Activated CD4-positive, alpha-beta memory T cell treated with anti-CD3 and anti-CD28 coated beads, Interleukin-2, amount 10 ng/mL, durations not matched to agents 7 days and 5 days (primary cell): Measurements from ENCODE around the gene SMR3A. TPM values are rescaled to one million over a fixed set of nuclear protein-coding genes. Genes with fewer than 3 reads are reported as not detected.

Source experiments
- CTCF ChIA-PET: fragments of 350-600 bp; sonication (Branson Sonifier 250); formaldehyde crosslinking; loops from one replicate; lab custom pipeline; 2021; ENCODE audit warnings: antibody characterized with exemption, inconsistent platforms; lab: Charles Lee
- POLR2A ChIA-PET: fragments of 350-600 bp; sonication (Branson Sonifier 250); formaldehyde crosslinking; loops from one replicate; lab custom pipeline; 2021; ENCODE audit warnings: antibody characterized with exemption; lab: Charles Lee
- DNase-seq: peaks from one replicate; pipeline ENCODE4 v3.0.0-alpha.2; 2020
- H3K27ac Mint-ChIP-seq: one replicate; pipeline ENCODE4 v1.8.0; 2021; ENCODE audit warnings: mild to moderate bottlenecking, mixed read lengths
- H3K27me3 Mint-ChIP-seq: one replicate; pipeline ENCODE4 v1.8.0; 2021; ENCODE audit warnings: mixed read lengths
- H3K36me3 Mint-ChIP-seq: one replicate; pipeline ENCODE4 v1.8.0; 2021; ENCODE audit warnings: low read depth, mixed read lengths
- H3K4me1 Mint-ChIP-seq: one replicate; pipeline ENCODE4 v1.8.0; 2021; ENCODE audit warnings: mixed read lengths
- H3K4me3 Mint-ChIP-seq: one replicate; pipeline ENCODE4 v1.8.0; 2021; ENCODE audit warnings: mild to moderate bottlenecking, mixed read lengths
- H3K9me3 Mint-ChIP-seq: one replicate; pipeline ENCODE4 v1.8.0; 2021; ENCODE audit warnings: mixed read lengths
- total RNA-seq, 2 experiments: library from RNA; stranded (reverse); gene quantifications; one replicate each; pipeline ENCODE4 v1.2.3, GENCODE V29; 2021

Gene SMR3A
- total RNA-seq, 2 experiments from 2014 or later, result not detected

- Mint-ChIP-seq H3K27me3 (no peaks in the 10 kb centered on the region), H3K4me1 (no peaks in the 10 kb centered on the region), H3K9me3 (no peaks in the 10 kb centered on the region), H3K27ac (no peak overlapping the region), H3K36me3 (no peaks in the 10 kb centered on the region), H3K4me3 (no peak overlapping the region)
- POLR2A ChIA-PET, result no interaction called here
- CTCF ChIA-PET, result no interaction called here
- DNase-seq, result no peak
These were observed 20.0 kb downstream of the SMR3A start for GRCh38 chr4:70380578-70380977.

DNA sequence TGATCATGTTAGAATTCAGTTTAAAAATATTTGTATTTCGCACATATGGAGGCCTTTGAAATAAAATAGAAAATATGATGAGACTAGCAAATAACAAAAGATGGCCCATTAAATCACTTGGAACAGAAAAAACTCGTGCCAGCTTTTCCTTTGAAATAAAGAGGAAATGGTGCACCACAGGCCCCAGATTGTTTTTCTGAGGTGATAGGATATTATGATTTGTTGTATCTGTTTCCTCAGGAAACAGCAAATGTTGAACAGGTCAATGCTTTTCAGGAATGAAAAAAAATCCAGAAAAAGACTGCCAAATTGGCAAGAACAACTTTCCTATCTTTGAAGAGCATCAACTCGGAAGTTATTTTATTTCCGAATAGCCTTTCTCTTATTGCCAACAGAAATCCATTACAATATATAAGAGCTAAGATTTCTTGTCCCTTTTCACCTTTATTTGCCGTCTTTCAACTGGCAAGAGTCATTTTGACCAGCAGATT lies 22.2 kb downstream of the SMR3A start, which contains the start of gene SMR3B:
Gene SMR3B, plus strand, starts transcription at position 441 of the 491 bp plus-strand sequence. CDS start 1,380 bp downstream, outside the sequence.
- Mint-ChIP-seq H3K36me3 (no peaks in the 10 kb centered on the region), H3K27ac (no peak within 1 kb of the TSS), H3K4me3 (no peak within 1 kb of the TSS), H3K4me1 (no peaks in the 10 kb centered on the region), H3K9me3 (no peaks in the 10 kb centered on the region), H3K27me3 (no peaks in the 10 kb centered on the region)
- POLR2A ChIA-PET, result no interaction called here
- no peak for DNase-seq
- CTCF ChIA-PET, result no interaction called here

DNA sequence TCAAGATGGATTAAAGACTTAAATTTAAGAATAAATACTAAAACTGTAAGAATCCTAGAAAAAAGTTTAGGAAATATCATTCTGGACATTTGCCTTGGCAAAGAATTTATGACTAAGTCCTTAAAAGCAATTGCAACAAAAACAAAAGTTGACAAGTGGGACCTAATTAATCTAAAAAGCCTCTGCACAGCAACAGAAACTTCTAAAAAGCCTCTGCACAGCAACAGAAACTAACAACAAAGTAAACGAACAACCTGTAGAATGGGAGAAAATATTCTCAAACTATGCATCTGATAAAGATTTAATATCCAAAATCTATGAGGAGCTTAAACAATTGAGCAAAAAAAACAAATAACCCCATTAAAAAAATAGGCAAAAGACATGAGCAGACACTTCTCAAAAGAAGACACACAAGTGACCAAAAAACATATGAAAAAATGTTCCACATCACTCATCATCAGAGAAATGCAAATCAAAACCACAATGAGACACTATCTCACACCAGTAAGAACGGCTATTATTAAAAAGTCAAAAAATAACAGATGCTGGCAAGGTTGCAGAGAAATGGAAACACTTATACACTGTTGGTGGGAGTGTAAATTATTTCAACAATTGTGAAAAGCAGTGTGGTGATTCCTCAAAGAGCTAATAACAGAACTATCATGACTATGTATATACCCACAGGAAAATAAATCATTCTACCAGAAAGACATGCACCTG lies 31.7 kb downstream of the SMR3A start:
- POLR2A ChIA-PET, result no interaction called here
- DNase-seq, result no peak
- no peaks in the 10 kb centered on the region for H3K9me3 Mint-ChIP-seq
- no peaks in the 10 kb centered on the region for H3K36me3 Mint-ChIP-seq
- no peak overlapping the region for H3K27ac Mint-ChIP-seq
- no peaks in the 10 kb centered on the region for H3K27me3 Mint-ChIP-seq
- CTCF ChIA-PET, result no interaction called here
- H3K4me3 Mint-ChIP-seq, result no peak overlapping the region
- no peaks in the 10 kb centered on the region for H3K4me1 Mint-ChIP-seq

- no peaks in the 10 kb centered on the region for H3K36me3 Mint-ChIP-seq
- H3K9me3 Mint-ChIP-seq, result no peaks in the 10 kb centered on the region
- no peak within 1 kb of the TSS for H3K4me3 Mint-ChIP-seq
- CTCF ChIA-PET, result no interaction called here
- H3K27ac Mint-ChIP-seq, result no peak within 1 kb of the TSS
- POLR2A ChIA-PET, result no interaction called here
- H3K27me3 Mint-ChIP-seq, result no peaks in the 10 kb centered on the region
- H3K4me1 Mint-ChIP-seq, result no peaks in the 10 kb centered on the region
- DNase-seq, result no peak
These were observed 37.0 kb downstream of the SMR3A start, which contains the start of gene OPRPN for GRCh38 chr4:70397580-70397979. Gene OPRPN (plus strand): TSS chr4:70397940. CDS start chr4:70399286, 1,346 bp downstream.

GRCh38 chr4:70399319-70399718 lies 38.8 kb downstream of the SMR3A start:
- no peak overlapping the region for H3K4me3 Mint-ChIP-seq
- no peaks in the 10 kb centered on the region for H3K36me3 Mint-ChIP-seq
- H3K4me1 Mint-ChIP-seq, result no peaks in the 10 kb centered on the region
- no peaks in the 10 kb centered on the region for H3K9me3 Mint-ChIP-seq
- ChIA-PET CTCF (no interaction called here), POLR2A (no interaction called here)
- DNase-seq, result no peak
- H3K27ac Mint-ChIP-seq, result no peak overlapping the region
- H3K27me3 Mint-ChIP-seq, result no peaks in the 10 kb centered on the region

- no peak for DNase-seq
- Mint-ChIP-seq H3K27ac (no peak overlapping the region), H3K27me3 (no peaks in the 10 kb centered on the region), H3K9me3 (no peaks in the 10 kb centered on the region), H3K36me3 (no peaks in the 10 kb centered on the region), H3K4me1 (no peaks in the 10 kb centered on the region), H3K4me3 (no peak overlapping the region)
- CTCF ChIA-PET, result no interaction called here
- POLR2A ChIA-PET, result no interaction called here
These were observed 42.2 kb downstream of the SMR3A start for GRCh38 chr4:70402762-70403161.

DNA sequence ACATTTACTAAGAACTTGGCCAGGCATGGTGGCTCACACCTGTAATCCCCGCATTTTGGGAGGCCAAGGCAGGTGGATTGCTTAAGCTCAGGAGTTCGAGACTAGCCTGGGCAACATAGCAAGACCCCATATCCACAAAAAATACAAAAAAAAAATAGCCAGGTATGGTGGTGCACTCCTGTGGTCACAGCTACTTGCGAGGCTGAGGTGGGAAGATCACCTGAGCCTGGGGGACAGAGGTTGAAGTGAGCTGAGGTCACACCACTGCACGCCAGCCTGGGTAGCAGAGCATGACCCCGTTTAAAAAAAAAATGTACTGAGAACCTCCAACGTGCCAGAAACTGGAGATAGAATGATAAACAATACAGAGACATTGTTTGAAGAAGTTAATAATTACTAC lies 45.2 kb downstream of the SMR3A start:
- H3K27ac Mint-ChIP-seq, result no peak overlapping the region
- DNase-seq, result no peak
- H3K9me3 Mint-ChIP-seq, result no peaks in the 10 kb centered on the region
- no peaks in the 10 kb centered on the region for H3K4me1 Mint-ChIP-seq
- no peaks in the 10 kb centered on the region for H3K36me3 Mint-ChIP-seq
- no peaks in the 10 kb centered on the region for H3K27me3 Mint-ChIP-seq
- POLR2A ChIA-PET, result no interaction called here
- CTCF ChIA-PET, result no interaction called here
- no peak overlapping the region for H3K4me3 Mint-ChIP-seq

Other genes starting within 250 kb of the SMR3A start
- gene PRR27, start 206.5 kb upstream of the SMR3A start, total RNA-seq, result not detected
- not detected for gene ODAM, start 165.0 kb upstream of the SMR3A start, total RNA-seq
- not detected for gene FDCSP, start 134.6 kb upstream of the SMR3A start, total RNA-seq
- not detected for gene CSN3, start 118.2 kb upstream of the SMR3A start, total RNA-seq
- gene CABS1, start 25.8 kb upstream of the SMR3A start, total RNA-seq, result not detected
- gene SMR3B, start 22.4 kb downstream of the SMR3A start, total RNA-seq, result not detected
- gene OPRPN, start 37.2 kb downstream of the SMR3A start, total RNA-seq, result not detected
- not detected for gene MUC7, start 111.4 kb downstream of the SMR3A start, total RNA-seq
- gene AMTN, start 157.8 kb downstream of the SMR3A start, total RNA-seq, result not detected
- not detected for gene AMBN, start 231.5 kb downstream of the SMR3A start, total RNA-seq